GM19240 (cell line): ENCODE measurements around the gene LRP8.
"Not testable (repeated sequence)": the region's sequence is repeated elsewhere in the genome, so short reads cannot be mapped to it uniquely, and the experiment has no call there.

Experiments used
- DNase-seq: peaks from one replicate; pipeline ENCODE4 v3.0.0; 2011; ENCODE audit warnings: low spot score; ENCODE audit not compliant: insufficient read length

The LRP8 gene

GRCh38 chr1:53219711-53220110, 108.2 kb downstream of the LRP8 start:
- no peak for DNase-seq

GRCh38 chr1:53218201-53218600, 109.7 kb downstream of the LRP8 start:
- no peak for DNase-seq

DNA sequence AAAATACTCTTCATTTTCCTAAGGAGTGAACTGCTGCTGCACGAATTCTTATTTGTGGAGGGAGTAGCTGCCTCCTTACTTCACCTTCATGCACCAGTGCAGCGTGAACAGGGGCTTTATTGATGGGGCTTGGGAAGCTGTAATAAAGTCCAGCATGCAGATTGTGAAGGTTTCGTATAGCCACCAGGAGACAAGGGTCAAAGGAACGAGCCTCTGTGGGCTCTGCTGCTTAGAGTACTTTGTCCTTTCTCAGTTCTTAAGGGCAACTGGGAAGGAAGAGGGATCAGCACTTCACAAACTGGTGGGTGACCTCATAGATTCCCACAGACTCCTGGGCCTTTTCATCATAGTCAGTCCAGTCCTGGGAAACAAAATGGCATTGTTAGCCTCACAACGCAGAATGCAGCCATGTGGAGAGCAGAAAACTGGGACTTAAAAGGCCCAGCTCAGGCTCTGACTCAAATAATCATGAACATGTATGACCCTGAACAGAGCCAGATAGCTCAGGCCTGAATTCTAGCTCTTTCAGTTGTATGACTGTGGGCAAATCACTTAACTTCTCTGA, 113.4 kb downstream of the LRP8 start:
- no peak for DNase-seq

- DNase-seq: no peak
These were observed 116.9 kb downstream of the LRP8 start for GRCh38 chr1:53210954-53211353.

DNA sequence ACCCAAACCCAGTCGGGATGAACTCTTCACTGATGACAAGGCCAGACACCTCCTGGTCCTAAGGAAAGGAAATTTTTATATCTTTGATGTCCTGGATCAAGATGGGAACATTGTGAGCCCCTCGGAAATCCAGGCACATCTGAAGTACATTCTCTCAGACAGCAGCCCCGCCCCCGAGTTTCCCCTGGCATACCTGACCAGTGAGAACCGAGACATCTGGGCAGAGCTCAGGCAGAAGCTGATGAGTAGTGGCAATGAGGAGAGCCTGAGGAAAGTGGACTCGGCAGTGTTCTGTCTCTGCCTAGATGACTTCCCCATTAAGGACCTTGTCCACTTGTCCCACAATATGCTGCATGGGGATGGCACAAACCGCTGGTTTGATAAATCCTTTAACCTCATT, 117.5 kb downstream of the LRP8 start:
- DNase-seq: no peak

GRCh38 chr1:53207726-53208125, 120.1 kb downstream of the LRP8 start:
- no peak for DNase-seq

DNA sequence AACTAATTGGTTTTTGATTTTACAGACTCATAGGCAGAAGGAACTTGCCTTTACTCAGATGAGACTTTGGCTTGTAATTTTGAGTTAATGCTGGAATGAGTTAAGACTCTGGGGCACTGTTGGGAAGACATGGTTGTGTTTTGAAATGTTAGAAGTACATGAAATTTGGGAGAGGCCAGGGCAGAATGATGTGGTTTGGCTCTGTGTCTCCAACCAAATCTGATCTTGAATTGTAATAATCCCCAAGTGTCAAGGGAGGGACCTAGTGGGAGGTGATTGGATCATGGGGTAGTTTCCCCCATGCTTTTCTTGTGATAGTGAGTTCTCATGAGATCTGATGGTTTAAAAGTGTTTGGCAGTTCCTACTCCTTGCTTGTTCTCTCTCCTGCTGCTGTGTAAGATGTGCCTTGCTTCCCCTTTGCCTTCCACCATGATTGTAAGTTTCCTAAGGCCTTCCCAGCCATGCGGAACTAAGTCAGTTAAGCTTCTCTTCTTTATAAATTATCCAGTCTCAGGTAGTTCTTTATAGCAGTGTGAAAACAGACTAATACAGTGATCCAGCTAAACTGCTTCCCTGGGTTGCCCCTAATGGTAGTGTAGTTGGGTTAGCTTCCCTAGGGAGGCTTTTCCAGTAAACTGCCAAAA, 121.0 kb downstream of the LRP8 start:
- DNase-seq: no peak

DNA sequence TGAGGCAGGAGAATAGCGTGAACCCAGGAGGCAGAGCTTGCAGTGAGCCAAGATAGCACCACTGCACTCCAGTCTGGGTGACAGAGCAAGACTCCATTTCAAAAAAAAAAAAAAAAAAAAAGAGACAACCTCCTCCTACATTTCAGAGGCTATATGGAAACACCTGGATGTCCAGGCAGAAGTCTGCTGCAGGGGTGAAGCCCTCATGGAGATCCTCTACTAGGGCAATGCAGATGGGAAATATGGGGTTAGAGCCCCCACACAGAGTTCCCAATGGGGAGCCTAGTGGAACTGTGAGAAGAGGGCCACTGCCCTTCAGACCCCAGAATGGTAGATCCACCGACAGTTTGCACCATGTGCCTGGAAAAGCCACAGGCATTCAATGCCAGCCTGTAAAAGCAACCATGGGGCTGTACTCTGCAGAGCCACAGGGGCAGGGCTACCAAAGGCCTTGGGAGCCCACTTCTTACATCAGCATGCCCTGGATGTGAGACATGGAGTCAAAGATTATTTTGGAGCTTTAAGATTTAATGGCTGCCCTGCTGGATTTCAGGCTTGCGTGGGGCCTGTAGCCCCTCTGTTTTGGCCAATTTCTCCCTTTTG, 121.7 kb downstream of the LRP8 start:
- DNase-seq: not testable (repeated sequence)

DNA sequence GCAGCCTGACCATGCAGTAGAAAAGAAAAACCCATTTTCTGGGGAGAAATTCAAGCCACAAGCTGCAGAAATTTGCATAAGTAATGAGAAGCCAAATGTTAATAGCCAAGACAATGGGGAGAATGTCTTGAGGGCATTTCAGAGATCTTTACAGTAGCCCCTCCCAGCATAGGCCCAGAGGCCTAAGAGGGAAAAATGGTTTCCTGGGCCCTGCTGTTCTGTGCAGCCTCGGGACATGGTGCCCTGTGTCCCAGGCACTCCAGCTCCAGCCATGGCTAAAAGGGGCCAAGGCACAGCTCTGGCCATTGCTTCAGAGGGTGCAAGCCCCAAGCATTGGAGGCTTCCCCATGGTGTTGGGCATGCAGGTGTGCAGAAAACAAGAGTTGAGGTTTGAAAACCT, 122.4 kb downstream of the LRP8 start:
- DNase-seq: not testable (repeated sequence)

DNA sequence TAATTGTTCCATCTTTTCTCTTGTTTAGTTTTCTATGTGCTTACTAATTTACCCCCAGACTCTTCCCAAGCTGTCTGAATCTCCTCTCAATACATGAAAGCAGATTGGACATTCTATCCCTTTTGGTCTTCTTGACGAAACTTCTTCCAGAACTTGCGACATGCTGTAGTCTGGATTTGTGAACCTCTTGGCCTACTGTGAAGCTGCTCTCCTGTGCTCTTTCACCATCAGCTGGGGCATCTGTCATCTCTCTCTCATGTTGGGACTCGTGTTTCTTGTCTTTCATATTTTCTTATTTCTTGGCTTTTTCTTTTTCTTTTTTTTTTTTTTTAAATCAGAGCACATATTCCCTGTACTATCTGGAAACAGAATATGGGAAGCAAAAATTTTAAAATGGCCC, 124.4 kb downstream of the LRP8 start:
- no peak for DNase-seq

- no peak for DNase-seq
These were observed 129.6 kb downstream of the LRP8 start for GRCh38 chr1:53198241-53198651.

DNA sequence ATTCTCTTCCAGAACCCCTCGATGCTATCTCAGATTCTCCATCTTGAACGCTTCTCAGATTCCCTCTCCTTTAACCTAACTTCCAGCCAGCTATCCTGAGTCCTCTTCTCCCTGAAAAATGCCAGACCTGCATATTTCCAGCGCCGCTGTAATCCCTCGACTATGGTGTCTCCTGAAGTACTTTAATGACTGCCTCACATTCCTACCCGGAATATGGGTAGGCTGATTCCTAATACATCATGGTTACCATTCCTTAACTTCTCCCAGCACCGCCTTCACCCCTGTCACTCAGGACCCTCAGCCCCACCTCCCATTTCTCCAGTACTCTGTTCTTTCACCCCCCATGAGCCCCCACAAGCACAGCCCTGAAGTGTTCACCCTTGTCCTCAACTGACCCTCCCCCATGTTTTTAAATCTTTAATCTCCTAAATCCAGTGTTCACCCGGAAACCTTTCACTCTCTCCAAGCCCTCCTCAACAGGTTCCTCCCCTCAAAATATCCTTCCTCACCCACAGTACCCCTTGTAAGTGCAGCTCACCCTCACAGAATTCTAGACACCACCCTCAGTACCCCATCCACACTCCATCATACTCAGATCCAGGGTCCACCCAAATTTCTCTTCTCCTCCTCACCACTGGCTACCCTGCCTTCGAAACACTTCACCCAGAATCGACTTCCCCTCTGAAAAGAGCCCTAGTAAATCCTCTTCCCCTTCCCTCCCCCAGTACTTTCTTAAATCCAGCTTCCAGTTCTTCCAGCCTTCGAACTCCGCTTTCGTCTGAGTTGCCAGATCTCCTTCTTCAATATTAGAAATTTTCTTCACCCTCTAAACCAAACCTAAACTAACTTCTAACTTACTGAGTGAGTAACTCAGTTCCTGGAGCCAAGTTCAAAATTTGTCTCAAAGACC, 130.3 kb downstream of the LRP8 start:
- no peak for DNase-seq

GRCh38 chr1:53196485-53197290, 131.2 kb downstream of the LRP8 start, which contains the start of gene CPT2:
TSS of gene CPT2 (plus strand) at chr1:53196824. CDS start at chr1:53196944, 120 bp downstream.
- peak; percentile 95 for DNase-seq

DNA sequence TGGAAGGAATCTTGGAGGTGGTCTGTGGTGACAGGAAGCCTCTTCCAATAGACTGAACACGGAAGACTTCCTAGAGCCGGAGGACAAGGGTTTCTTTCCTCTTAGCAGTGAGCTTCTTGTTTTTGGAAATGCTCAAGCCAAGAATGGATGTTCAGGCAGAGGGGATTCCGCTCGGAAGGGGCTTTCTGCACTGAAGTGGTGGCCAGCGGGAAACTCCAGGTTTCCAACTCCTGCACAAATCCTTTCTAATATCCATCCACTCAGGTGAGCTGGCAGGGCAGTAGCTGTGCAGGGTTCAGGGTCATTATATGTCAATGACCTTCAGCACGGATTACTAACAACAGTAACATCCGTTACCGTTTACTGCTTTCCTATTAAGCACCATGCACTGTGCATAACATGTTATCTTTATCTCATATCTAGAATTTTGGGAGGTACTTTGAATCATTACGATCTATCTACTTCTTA, 131.8 kb downstream of the LRP8 start:
- no peak for DNase-seq

- DNase-seq: no peak
These were observed 132.4 kb downstream of the LRP8 start for GRCh38 chr1:53195246-53196016.
